Measurements from ENCODE around the gene DNAJB8.

DNA sequence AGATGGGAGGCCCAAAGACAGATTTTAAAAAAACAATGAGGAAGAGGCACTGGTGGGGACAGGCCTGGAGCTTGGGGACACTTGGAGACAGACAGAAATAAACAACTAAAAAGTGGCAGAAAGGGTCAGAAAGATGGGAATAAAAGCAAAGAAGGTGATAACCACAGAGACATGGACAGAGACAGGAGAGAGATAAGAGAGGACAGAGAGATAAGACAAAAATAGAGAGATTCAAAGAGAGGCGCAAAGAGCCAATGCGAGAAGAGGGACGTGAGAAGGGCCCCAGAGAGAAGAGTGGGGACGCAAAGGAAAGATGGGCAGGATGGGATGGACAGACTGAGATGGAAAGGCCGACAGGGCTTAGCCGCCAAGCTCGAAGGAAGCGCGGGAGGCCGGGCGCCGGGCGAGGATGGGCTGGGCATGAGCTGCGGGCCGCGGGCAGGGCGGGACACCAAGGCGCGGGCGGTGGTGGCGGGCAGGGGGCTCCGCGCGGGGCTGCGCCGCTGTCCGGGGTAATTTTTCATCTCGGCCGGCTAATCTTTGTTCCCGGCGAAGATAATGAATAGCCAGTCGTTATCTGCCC is 29.4 kb upstream of the DNAJB8 start:
- TF ChIP-seq, protein P1, sequence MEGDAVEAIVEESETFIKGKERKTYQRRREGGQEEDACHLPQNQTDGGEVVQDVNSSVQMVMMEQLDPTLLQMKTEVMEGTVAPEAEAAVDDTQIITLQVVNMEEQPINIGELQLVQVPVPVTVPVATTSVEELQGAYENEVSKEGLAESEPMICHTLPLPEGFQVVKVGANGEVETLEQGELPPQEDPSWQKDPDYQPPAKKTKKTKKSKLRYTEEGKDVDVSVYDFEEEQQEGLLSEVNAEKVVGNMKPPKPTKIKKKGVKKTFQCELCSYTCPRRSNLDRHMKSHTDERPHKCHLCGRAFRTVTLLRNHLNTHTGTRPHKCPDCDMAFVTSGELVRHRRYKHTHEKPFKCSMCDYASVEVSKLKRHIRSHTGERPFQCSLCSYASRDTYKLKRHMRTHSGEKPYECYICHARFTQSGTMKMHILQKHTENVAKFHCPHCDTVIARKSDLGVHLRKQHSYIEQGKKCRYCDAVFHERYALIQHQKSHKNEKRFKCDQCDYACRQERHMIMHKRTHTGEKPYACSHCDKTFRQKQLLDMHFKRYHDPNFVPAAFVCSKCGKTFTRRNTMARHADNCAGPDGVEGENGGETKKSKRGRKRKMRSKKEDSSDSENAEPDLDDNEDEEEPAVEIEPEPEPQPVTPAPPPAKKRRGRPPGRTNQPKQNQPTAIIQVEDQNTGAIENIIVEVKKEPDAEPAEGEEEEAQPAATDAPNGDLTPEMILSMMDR (IDR thresholded peaks at IDR 0.05; ENCODE audit: borderline replicate concordance, extremely low read depth, low read length, poor library complexity, severe bottlenecking), result no peak
- no peak for TF ChIP-seq EZH2 (IDR thresholded peaks at IDR 0.05; ENCODE audit: borderline replicate concordance, low read depth, low read length, severe bottlenecking)

Measured in DND-41 (cell line).